LNCaP clone FGC (cell line): ENCODE data around the gene PRKCE.

Experiments used
- DNase-seq: peaks from one replicate; pipeline ENCODE4 v3.0.0-alpha.2; 2011; ENCODE audit warnings: low read depth
- H3K4me3 ChIP-seq: 2 replicates; pipeline ENCODE4 v1.5.1; 2011; ENCODE audit warnings: mild to moderate bottlenecking, low read depth, low read length, control low read depth
- CTCF ChIP-seq: IDR thresholded peaks from 2 replicates; pipeline ENCODE4 v1.5.1; 2012; ENCODE audit warnings: mild to moderate bottlenecking; ENCODE audit not compliant: control insufficient read depth, insufficient read depth; ENCODE audit errors: extremely low read depth

Gene PRKCE

GRCh38 chr2:46142546-46143428, 491.3 kb downstream of the PRKCE start:
- no peak overlapping the region for H3K4me3 ChIP-seq
- DNase-seq: no peak
- TF ChIP-seq CTCF: no peak

- no peak for TF ChIP-seq CTCF
- no peak overlapping the region for H3K4me3 ChIP-seq
- DNase-seq: no peak
These were observed 492.1 kb downstream of the PRKCE start for GRCh38 chr2:46143429-46144132.

- no peak overlapping the region for H3K4me3 ChIP-seq
- no peak for TF ChIP-seq CTCF
- no peak for DNase-seq
These were observed 492.8 kb downstream of the PRKCE start for GRCh38 chr2:46144133-46144800.

- TF ChIP-seq CTCF: no peak
- DNase-seq: no peak
- no peak overlapping the region for H3K4me3 ChIP-seq
These were observed 493.5 kb downstream of the PRKCE start for GRCh38 chr2:46145017-46145416.

GRCh38 chr2:46145840-46146239, 494.4 kb downstream of the PRKCE start:
- DNase-seq: no peak
- H3K4me3 ChIP-seq: no peak overlapping the region
- no peak for TF ChIP-seq CTCF

- TF ChIP-seq CTCF: no peak
- no peak for DNase-seq
- H3K4me3 ChIP-seq: no peak overlapping the region
These were observed 495.5 kb downstream of the PRKCE start for GRCh38 chr2:46146866-46147502.
